ENCODE measurements around the gene PRAME. TPM values are rescaled to one million over a fixed set of nuclear protein-coding genes. Genes with fewer than 3 reads are reported as not detected.

The PRAME gene
- total and polyA plus RNA-seq, 10 of the 15 experiments (the other 5 are each of a cell fraction or from before 2014, with no cell fraction given) = 0.40 to 2.5 (median 0.65) TPM

DNA sequence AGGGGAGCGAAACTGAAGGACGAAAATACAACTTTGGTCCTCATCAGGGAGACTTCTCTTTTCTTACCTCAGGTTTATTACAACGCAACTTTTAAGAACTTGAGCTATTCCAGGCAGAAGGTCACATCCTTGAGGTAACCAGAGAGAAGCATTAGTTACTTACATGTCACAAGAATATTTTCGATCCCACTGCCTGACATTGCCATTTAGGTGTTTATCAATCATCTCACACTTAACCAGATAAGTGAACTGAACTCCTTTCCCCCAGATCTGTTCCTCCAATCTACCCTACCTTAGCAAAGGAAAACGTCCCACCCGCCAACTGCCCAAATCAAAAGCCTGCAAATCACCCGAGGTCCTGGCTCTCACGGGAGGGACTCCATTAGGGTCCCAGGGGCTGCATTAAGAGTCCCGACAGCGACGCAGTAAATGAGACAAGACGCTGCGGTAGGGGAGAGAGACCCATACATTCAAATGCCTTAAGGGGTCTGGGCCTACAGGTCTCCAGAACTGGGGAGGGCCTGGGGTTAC, 51.3 kb downstream of the PRAME start (continued):
- TF ChIP-seq E2F8 (IDR thresholded peaks at IDR 0.05; ENCODE audit: low read depth, partially characterized antibody) = no peak

DNA sequence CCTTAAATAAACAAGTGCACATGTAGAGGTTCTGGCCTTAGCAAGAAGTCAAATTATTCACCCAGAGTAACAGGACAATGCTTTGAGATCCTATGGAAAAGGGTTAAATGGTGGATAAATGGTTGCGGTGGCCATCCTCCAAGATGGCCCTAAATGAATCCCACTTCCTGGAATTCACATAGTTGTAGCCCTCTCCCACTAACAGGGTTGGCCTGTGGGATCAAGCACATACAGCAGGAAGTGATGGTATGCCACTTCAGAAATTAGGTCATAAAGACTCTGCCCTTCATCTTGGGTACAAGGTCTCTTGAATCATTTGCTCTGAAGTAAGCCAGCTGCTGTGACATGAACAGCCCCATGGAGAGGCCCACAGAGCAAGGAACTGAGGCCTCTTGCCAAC, 52.3 kb downstream of the PRAME start:
- ATAC-seq (no peak), DNase-seq (ENCODE audit: low read depth, low spot score) (no peak), FAIRE-seq (no peak)
- POLR2A ChIA-PET = no interaction called here
- SMC1A ChIA-PET (ENCODE audit: uncharacterized antibody, unreplicated experiment) = interaction anchor here (0.7 kb wide), 1 partner anchor 75 kb away, joined by 3 read pairs; no protein-coding TSS in a partner anchor
- H3K27me3 ChIP-seq (replicated peaks in 1 of 2; ENCODE audit: control insufficient read depth in 2 of 2, insufficient read depth in 2 of 2, low read length in 1 of 2) = no peaks in the 10 kb centered on the region
- no peaks in the 10 kb centered on the region for H3K4me1 ChIP-seq (ENCODE audit: control insufficient read depth, insufficient read depth, low read length)
- no TSS peak for BruUV-seq (replicated peaks)
- intact Hi-C loops (cut with micrococcal nuclease; ENCODE audit: unreplicated experiment) (no loop called here), in situ Hi-C loops (cut with MboI) (no loop called here)
- 100% methylated on average over 1 of the region's 1 CpG for WGBS (ENCODE audit: insufficient coverage, insufficient replicate concordance, low lambda C conversion rate, missing lambda C conversion rate)
- no peaks in the 10 kb centered on the region for H3K36me3 ChIP-seq (ENCODE audit: control insufficient read depth in 2 of 2, insufficient read depth in 2 of 2, low read length in 1 of 2)
- TF ChIP-seq TARDBP (IDR thresholded peaks at IDR 0.05; ENCODE audit: borderline replicate concordance) = no peak
- TF ChIP-seq, protein P1, sequence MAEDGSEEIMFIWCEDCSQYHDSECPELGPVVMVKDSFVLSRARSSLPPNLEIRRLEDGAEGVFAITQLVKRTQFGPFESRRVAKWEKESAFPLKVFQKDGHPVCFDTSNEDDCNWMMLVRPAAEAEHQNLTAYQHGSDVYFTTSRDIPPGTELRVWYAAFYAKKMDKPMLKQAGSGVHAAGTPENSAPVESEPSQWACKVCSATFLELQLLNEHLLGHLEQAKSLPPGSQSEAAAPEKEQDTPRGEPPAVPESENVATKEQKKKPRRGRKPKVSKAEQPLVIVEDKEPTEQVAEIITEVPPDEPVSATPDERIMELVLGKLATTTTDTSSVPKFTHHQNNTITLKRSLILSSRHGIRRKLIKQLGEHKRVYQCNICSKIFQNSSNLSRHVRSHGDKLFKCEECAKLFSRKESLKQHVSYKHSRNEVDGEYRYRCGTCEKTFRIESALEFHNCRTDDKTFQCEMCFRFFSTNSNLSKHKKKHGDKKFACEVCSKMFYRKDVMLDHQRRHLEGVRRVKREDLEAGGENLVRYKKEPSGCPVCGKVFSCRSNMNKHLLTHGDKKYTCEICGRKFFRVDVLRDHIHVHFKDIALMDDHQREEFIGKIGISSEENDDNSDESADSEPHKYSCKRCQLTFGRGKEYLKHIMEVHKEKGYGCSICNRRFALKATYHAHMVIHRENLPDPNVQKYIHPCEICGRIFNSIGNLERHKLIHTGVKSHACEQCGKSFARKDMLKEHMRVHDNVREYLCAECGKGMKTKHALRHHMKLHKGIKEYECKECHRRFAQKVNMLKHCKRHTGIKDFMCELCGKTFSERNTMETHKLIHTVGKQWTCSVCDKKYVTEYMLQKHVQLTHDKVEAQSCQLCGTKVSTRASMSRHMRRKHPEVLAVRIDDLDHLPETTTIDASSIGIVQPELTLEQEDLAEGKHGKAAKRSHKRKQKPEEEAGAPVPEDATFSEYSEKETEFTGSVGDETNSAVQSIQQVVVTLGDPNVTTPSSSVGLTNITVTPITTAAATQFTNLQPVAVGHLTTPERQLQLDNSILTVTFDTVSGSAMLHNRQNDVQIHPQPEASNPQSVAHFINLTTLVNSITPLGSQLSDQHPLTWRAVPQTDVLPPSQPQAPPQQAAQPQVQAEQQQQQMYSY (CRISPR knock-in tag; IDR thresholded peaks at IDR 0.05) = no peak
- no peak overlapping the region for H3K9ac ChIP-seq (ENCODE audit: control insufficient read depth, insufficient read depth, low read length)
- H3K27ac ChIP-seq (ENCODE audit: control insufficient read depth, insufficient read depth) = no peak overlapping the region
- H3K9me3 ChIP-seq (replicated peaks; ENCODE audit: control insufficient read depth, insufficient read depth, low read length) = no peaks in the 10 kb centered on the region
- CTCF ChIA-PET = interaction anchor here (0.9 kb wide), 1 partner anchor 43 kb away, joined by 5 read pairs; no protein-coding TSS in a partner anchor
- no peak overlapping the region for H3K4me3 ChIP-seq
- no peak overlapping the region for H2AFZ ChIP-seq (ENCODE audit: control insufficient read depth, low read depth, low read length)
- H3K4me2 ChIP-seq (ENCODE audit: control insufficient read depth, insufficient read depth) = no peak overlapping the region
- no peaks in the 10 kb centered on the region; the same call in 1 of the 2 replicates for H3K79me2 ChIP-seq (ENCODE audit: control insufficient read depth, insufficient read depth, low read length)
- no peaks in the 10 kb centered on the region for H4K20me1 ChIP-seq (ENCODE audit: control insufficient read depth, insufficient read depth)
- RAD21 ChIA-PET (ENCODE audit: unreplicated experiment) = no interaction called here

All from GM12878 (cell line).